Measurements from ENCODE around the gene MYL10. TPM values are rescaled to one million over a fixed set of nuclear protein-coding genes. Genes with fewer than 3 reads are reported as not detected.

Gene MYL10
- total RNA-seq, 4 donors from 2014 or later = not detected

DNA sequence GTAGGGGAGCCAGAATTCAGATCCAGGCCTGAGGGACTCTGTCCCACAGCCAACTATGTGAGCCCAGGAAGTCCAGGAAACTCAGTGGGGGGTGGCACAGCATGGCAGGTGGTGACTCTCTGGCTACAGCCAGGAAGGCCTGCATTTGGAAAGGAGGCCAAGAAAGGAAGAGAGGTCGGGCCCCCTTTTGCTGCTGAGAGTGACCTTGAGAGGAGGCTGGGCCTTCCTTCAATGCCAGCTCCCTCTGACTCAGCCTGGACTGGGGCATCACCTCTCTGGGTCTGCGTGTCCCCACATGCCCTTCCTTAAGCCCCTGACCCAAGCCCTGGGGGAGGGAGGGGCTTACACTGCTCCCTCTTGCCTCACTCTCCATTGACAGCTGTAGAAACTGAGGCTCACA, 6.4 kb upstream of the MYL10 start:
- no peak overlapping the region for H3K4me3 ChIP-seq (ENCODE audit: low read depth, poor library complexity, severe bottlenecking)
- TF ChIP-seq, protein P1, sequence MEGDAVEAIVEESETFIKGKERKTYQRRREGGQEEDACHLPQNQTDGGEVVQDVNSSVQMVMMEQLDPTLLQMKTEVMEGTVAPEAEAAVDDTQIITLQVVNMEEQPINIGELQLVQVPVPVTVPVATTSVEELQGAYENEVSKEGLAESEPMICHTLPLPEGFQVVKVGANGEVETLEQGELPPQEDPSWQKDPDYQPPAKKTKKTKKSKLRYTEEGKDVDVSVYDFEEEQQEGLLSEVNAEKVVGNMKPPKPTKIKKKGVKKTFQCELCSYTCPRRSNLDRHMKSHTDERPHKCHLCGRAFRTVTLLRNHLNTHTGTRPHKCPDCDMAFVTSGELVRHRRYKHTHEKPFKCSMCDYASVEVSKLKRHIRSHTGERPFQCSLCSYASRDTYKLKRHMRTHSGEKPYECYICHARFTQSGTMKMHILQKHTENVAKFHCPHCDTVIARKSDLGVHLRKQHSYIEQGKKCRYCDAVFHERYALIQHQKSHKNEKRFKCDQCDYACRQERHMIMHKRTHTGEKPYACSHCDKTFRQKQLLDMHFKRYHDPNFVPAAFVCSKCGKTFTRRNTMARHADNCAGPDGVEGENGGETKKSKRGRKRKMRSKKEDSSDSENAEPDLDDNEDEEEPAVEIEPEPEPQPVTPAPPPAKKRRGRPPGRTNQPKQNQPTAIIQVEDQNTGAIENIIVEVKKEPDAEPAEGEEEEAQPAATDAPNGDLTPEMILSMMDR (IDR thresholded peaks at IDR 0.05) = no peak
- no peak for TF ChIP-seq POLR2A (IDR thresholded peaks at IDR 0.05)
- intact Hi-C loops (cut with DNase I; ENCODE audit: low total_unique reads) = no loop called here
- WGBS, 2 donors = 89 to 91% methylated on average over 2 of the region's 2 CpGs
- no peak for DNase-seq (ENCODE audit: low spot score in 2 of 2)

GRCh38 chr7:101634196-101634717, 5.2 kb upstream of the MYL10 start:
- no peak for DNase-seq (ENCODE audit: low spot score in 2 of 2)
- no peak overlapping the region for H3K4me3 ChIP-seq (ENCODE audit: low read depth, poor library complexity, severe bottlenecking)
- 83 to 88% methylated on average over 11 of the region's 11 CpGs for WGBS, 2 donors
- TF ChIP-seq POLR2A (IDR thresholded peaks at IDR 0.05) = no peak
- TF ChIP-seq, protein P1 (IDR thresholded peaks at IDR 0.05) = no peak
- intact Hi-C loops (cut with DNase I; ENCODE audit: low total_unique reads) = no loop called here

DNA sequence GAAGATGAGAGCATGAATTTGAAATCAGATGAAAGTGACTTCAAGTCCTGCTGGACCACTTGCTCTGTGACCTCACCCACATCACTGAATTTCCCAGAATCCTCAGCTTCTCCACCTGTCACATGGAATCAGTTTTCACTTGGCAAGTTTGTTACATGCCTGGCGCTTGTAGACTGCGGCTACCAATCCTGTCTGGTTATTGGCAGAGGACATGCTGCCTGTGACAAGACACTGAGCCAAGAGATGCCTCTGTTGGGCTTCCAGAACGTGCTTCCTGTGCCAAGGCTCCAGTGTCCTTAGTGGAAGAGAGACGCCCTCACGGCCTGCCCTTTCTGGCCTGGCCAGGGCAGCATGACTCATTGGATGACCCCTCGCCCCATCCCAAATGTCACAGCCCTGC, 4.4 kb upstream of the MYL10 start:
- TF ChIP-seq, protein P1 (IDR thresholded peaks at IDR 0.05) = no peak
- 64 to 68% methylated on average over 6 of the region's 6 CpGs for WGBS, 2 donors
- intact Hi-C loops (cut with DNase I; ENCODE audit: low total_unique reads) = no loop called here
- no peak for DNase-seq (ENCODE audit: low spot score in 2 of 2)
- no peak overlapping the region for H3K4me3 ChIP-seq (ENCODE audit: low read depth, poor library complexity, severe bottlenecking)

- 94 to 95% methylated on average over 7 of the region's 7 CpGs for WGBS, 2 donors
- H3K4me3 ChIP-seq (ENCODE audit: low read depth, poor library complexity, severe bottlenecking) = no peak overlapping the region
- no peak for DNase-seq (ENCODE audit: low spot score in 2 of 2)
- intact Hi-C loops (cut with DNase I; ENCODE audit: low total_unique reads) = no loop called here
- TF ChIP-seq, protein P1 (IDR thresholded peaks at IDR 0.05) = no peak
- TF ChIP-seq POLR2A (IDR thresholded peaks at IDR 0.05) = no peak
Measured at GRCh38 chr7:101632641-101633040, 3.5 kb upstream of the MYL10 start.

- intact Hi-C loops (cut with DNase I; ENCODE audit: low total_unique reads) = no loop called here
- H3K4me3 ChIP-seq (ENCODE audit: low read depth, poor library complexity, severe bottlenecking) = no peak overlapping the region
- 21 to 25% methylated on average over 3 of the region's 4 CpGs for WGBS, 2 donors
- TF ChIP-seq, protein P1 (IDR thresholded peaks at IDR 0.05) = no peak
- TF ChIP-seq POLR2A (IDR thresholded peaks at IDR 0.05) = no peak
- DNase-seq (ENCODE audit: low spot score in 2 of 2) = no peak
Measured at GRCh38 chr7:101631224-101631714, 2.2 kb upstream of the MYL10 start.

GRCh38 chr7:101630591-101630990, 1.5 kb upstream of the MYL10 start:
- intact Hi-C loops (cut with DNase I; ENCODE audit: low total_unique reads) = no loop called here
- no peak for DNase-seq (ENCODE audit: low spot score in 2 of 2)
- H3K4me3 ChIP-seq (ENCODE audit: low read depth, poor library complexity, severe bottlenecking) = no peak overlapping the region
- TF ChIP-seq, protein P1 (IDR thresholded peaks at IDR 0.05) = no peak
- no peak for TF ChIP-seq POLR2A (IDR thresholded peaks at IDR 0.05)
- 26 to 29% methylated on average over 15 of the region's 15 CpGs for WGBS, 2 donors

Measured in lower leg skin (tissue), 4 donors.